Measurements from ENCODE around the gene CFAP90. TPM values are rescaled to one million over a fixed set of nuclear protein-coding genes. Genes with fewer than 3 reads are reported as not detected.

Gene CFAP90
- polyA plus RNA-seq, 2 of the 4 experiments (the other 2 are of a cell fraction) = 0.17 to 0.25 TPM

- Histone ChIP-seq H3K4me2 (no peak overlapping the region), H3K4me3 (no peak overlapping the region), H3K27ac (no peak overlapping the region), H3K9me3 (no peaks in the 10 kb centered on the region), H3K4me1 (no peaks in the 10 kb centered on the region)
- 22% methylated on average over 6 of the region's 11 CpGs for WGBS (ENCODE audit: missing lambda C conversion rate)
- ChIA-PET POLR2A (no interaction called here), CTCF (no interaction called here)
- no peak for FAIRE-seq
- no peak for DNase-seq (ENCODE audit: low read depth in 1 of 2, low spot score in 1 of 2)
- TF ChIP-seq HOXB5 (CRISPR knock-in tag; IDR thresholded peaks at IDR 0.05) = no peak
- TF ChIP-seq KDM5A (IDR thresholded peaks at IDR 0.05) = no peak
- TF ChIP-seq ZSCAN20 (CRISPR knock-in tag; IDR thresholded peaks at IDR 0.05) = no peak
- TF ChIP-seq MAZ (IDR thresholded peaks at IDR 0.05; ENCODE audit: borderline replicate concordance, low read depth, low read length) = no peak
- TF ChIP-seq CEBPB (IDR thresholded peaks at IDR 0.05) = no peak
- no peak for TF ChIP-seq RCOR1 (IDR thresholded peaks at IDR 0.05; ENCODE audit: low read depth, low read length)
- TF ChIP-seq ESRRA (IDR thresholded peaks at IDR 0.05; ENCODE audit: borderline replicate concordance, low read length) = no peak
- ATAC-seq = peak; percentile 38 to 47; a peak in 1 of 6 replicates
Measured at GRCh38 chr5:7825630-7826029, 25.3 kb downstream of the CFAP90 start.

GRCh38 chr5:7824995-7825394, 25.9 kb downstream of the CFAP90 start:
- Histone ChIP-seq H3K27ac (no peak overlapping the region), H3K4me1 (no peaks in the 10 kb centered on the region), H3K9me3 (no peaks in the 10 kb centered on the region), H3K4me2 (no peak overlapping the region), H3K4me3 (no peak overlapping the region)
- no peak for TF ChIP-seq MAFK (IDR thresholded peaks at IDR 0.05; ENCODE audit: partially characterized antibody)
- TF ChIP-seq RCOR1 (IDR thresholded peaks at IDR 0.05; ENCODE audit: low read depth, low read length) = no peak
- TF ChIP-seq EHMT2 (IDR thresholded peaks at IDR 0.05; ENCODE audit: low read depth) = no peak
- no peak for TF ChIP-seq CBX8 (IDR thresholded peaks at IDR 0.05)
- TF ChIP-seq RAD21 (conservative IDR thresholded peaks at IDR 0.05 in 1 of 2, IDR thresholded peaks at IDR 0.05 in 1 of 2) = no peak
- no peak for TF ChIP-seq JUN (IDR thresholded peaks at IDR 0.05)
- no peak for TF ChIP-seq HOXA7 (CRISPR knock-in tag; IDR thresholded peaks at IDR 0.05)
- no peak for TF ChIP-seq FOXS1 (CRISPR knock-in tag; IDR thresholded peaks at IDR 0.05)
- TF ChIP-seq RFX5 (IDR thresholded peaks at IDR 0.05) = no peak
- TF ChIP-seq NFE2L2 (conservative IDR thresholded peaks at IDR 0.05; ENCODE audit: low read length) = no peak
- TF ChIP-seq HDAC2 (IDR thresholded peaks at IDR 0.05) = no peak
- no peak for TF ChIP-seq TP53 (CRISPR knock-in tag; IDR thresholded peaks at IDR 0.05)
- TF ChIP-seq KDM1A (IDR thresholded peaks at IDR 0.05; ENCODE audit: low read depth) = no peak
- no peak for TF ChIP-seq SREBF2 (IDR thresholded peaks at IDR 0.05)
- DNase-seq (ENCODE audit: low read depth in 1 of 2, low spot score in 1 of 2) (no peak), ATAC-seq (no peak), FAIRE-seq (no peak)
- WGBS (ENCODE audit: missing lambda C conversion rate) = 36% methylated on average over 4 of the region's 18 CpGs
- POLR2A ChIA-PET = no interaction called here
- CTCF ChIA-PET = no interaction called here

- Histone ChIP-seq H3K27ac (no peak overlapping the region), H3K4me1 (no peaks in the 10 kb centered on the region), H3K9me3 (no peaks in the 10 kb centered on the region), H3K4me2 (no peak overlapping the region), H3K4me3 (no peak overlapping the region)
- ATAC-seq (no peak), FAIRE-seq (no peak), DNase-seq (ENCODE audit: low read depth in 1 of 2, low spot score in 1 of 2) (no peak)
- ChIA-PET POLR2A (no interaction called here), CTCF (interaction anchor here (0.9 to 1.0 kb wide), 2 partner anchors 8 to 78 kb away, joined by 3 to 5 read pairs; no protein-coding TSS in a partner anchor)
- no peak for TF ChIP-seq PBX3 (IDR thresholded peaks at IDR 0.05)
- no peak for TF ChIP-seq GATA3 (IDR thresholded peaks at IDR 0.05; ENCODE audit: borderline replicate concordance)
- no peak for TF ChIP-seq REST (IDR thresholded peaks at IDR 0.05)
- no peak for TF ChIP-seq SREBF2 (IDR thresholded peaks at IDR 0.05)
- no peak for TF ChIP-seq ESRRA (IDR thresholded peaks at IDR 0.05; ENCODE audit: borderline replicate concordance, low read length)
- TF ChIP-seq EHF (CRISPR knock-in tag; IDR thresholded peaks at IDR 0.05) = no peak
- no peak for TF ChIP-seq MYC (IDR thresholded peaks at IDR 0.05; ENCODE audit: borderline replicate concordance, low read length)
- TF ChIP-seq HMGXB4 (CRISPR knock-in tag; IDR thresholded peaks at IDR 0.05; ENCODE audit: borderline replicate concordance) = no peak
- no peak for TF ChIP-seq FOSB (CRISPR knock-in tag; IDR thresholded peaks at IDR 0.05)
- TF ChIP-seq BCL3 (IDR thresholded peaks at IDR 0.05) = no peak
- TF ChIP-seq ZC3H11A (IDR thresholded peaks at IDR 0.05) = no peak
- 25% methylated on average over 8 of the region's 8 CpGs for WGBS (ENCODE audit: missing lambda C conversion rate)
Measured at GRCh38 chr5:7823594-7823993, 27.3 kb downstream of the CFAP90 start.
